Lower lobe of right lung (tissue), 2 donors: Measurements from ENCODE around the gene CXCL12. TPM values are rescaled to one million over a fixed set of nuclear protein-coding genes. Genes with fewer than 3 reads are reported as not detected.

Experiments used
- ATAC-seq, 2 donors: fragments of 200-7000 bp; cut with Tn5 transposase; one replicate each; pipeline ENCODE4 v1.9.1; 2020 to 2022; ENCODE audit warnings: mild to moderate bottlenecking in 2 of 2, moderate library complexity in 2 of 2
- DNase-seq: peaks from one replicate; pipeline ENCODE4 v3.0.0-alpha.2; 2020
- H3K27ac ChIP-seq: fragments of 200-600 bp; one replicate; pipeline ENCODE4 v1.8.0; 2022
- H3K27me3 ChIP-seq: fragments of 200-600 bp; one replicate; pipeline ENCODE4 v1.8.0; 2022; ENCODE audit warnings: low read depth
- H3K36me3 ChIP-seq: fragments of 200-600 bp; one replicate; pipeline ENCODE4 v1.8.0; 2022; ENCODE audit warnings: mild to moderate bottlenecking
- H3K4me1 ChIP-seq: fragments of 200-600 bp; one replicate; pipeline ENCODE4 v1.8.0; 2022
- H3K4me3 ChIP-seq: fragments of 200-600 bp; one replicate; pipeline ENCODE4 v1.8.0; 2022; ENCODE audit warnings: mild to moderate bottlenecking
- H3K9me3 ChIP-seq: fragments of 200-600 bp; one replicate; pipeline ENCODE4 v1.8.0; 2022
- CTCF ChIP-seq: fragments of 200-600 bp; IDR thresholded peaks from one replicate; pipeline ENCODE4 v1.8.0; 2022; ENCODE audit warnings: antibody characterized with exemption, mild to moderate bottlenecking
- intact Hi-C: fragments of 100-400 bp; cut with DNase I; formaldehyde crosslinking; loops from one replicate; pipeline ENCODE4 v1.11.0; 2022
- total RNA-seq: library from RNA; stranded (reverse); fragmentation: NEBNext Ultra II Directional; extraction: Animal tissue kit (Norgen Biotek cat#: 25700); gene quantifications from one replicate; pipeline ENCODE4 v1.2.1, GENCODE V29; 2021
- donor health status: DM: no; HTN: yes; CAD: no; lungs with severe emphysema.

The CXCL12 gene
- total RNA-seq, 1 donor from 2014 or later: 73.8 TPM

- intact Hi-C loops: loop anchor here (5.0 kb wide), 1 partner anchor 716 kb away; no protein-coding TSS in a partner anchor
- Histone ChIP-seq H3K9me3 (no peaks in the 10 kb centered on the region), H3K4me1 (peaks cover 7% of the 10 kb centered on the region), H3K27ac (no peak overlapping the region), H3K27me3 (peaks cover 33% of the 10 kb centered on the region), H3K36me3 (no peaks in the 10 kb centered on the region), H3K4me3 (no peak overlapping the region)
- ATAC-seq (no peak), DNase-seq (no peak)
- TF ChIP-seq CTCF: no peak
Measured at GRCh38 chr10:44388641-44389040, 3.7 kb upstream of the CXCL12 start.

- H3K36me3 ChIP-seq: no peaks in the 10 kb centered on the region
- intact Hi-C loops: loop anchor here (5.0 kb wide), 1 partner anchor 716 kb away; no protein-coding TSS in a partner anchor
- no peak for ATAC-seq
- DNase-seq: no peak
- no peaks in the 10 kb centered on the region for H3K9me3 ChIP-seq
- no peak overlapping the region for H3K27ac ChIP-seq
- peaks cover 7% of the 10 kb centered on the region for H3K4me1 ChIP-seq
- no peak for TF ChIP-seq CTCF
- H3K27me3 ChIP-seq: peaks cover 40% of the 10 kb centered on the region
- H3K4me3 ChIP-seq: no peak overlapping the region
Measured at GRCh38 chr10:44387853-44388251, 3.0 kb upstream of the CXCL12 start.

- H3K4me1 ChIP-seq: peaks cover 7% of the 10 kb centered on the region
- H3K27ac ChIP-seq: no peak overlapping the region
- peaks cover 47% of the 10 kb centered on the region for H3K27me3 ChIP-seq
- H3K4me3 ChIP-seq: no peak overlapping the region
- H3K36me3 ChIP-seq: no peaks in the 10 kb centered on the region
- H3K9me3 ChIP-seq: no peaks in the 10 kb centered on the region
- DNase-seq: no peak
- intact Hi-C loops: loop anchor here (5.0 kb wide), 1 partner anchor 714 kb away; no protein-coding TSS in a partner anchor
- peak; percentile 87 for TF ChIP-seq CTCF
- ATAC-seq: peak; percentile 86 to 92
Measured at GRCh38 chr10:44386546-44387052, 1.7 kb upstream of the CXCL12 start.

- intact Hi-C loops: loop anchor here (5.0 kb wide), 1 partner anchor 714 kb away; no protein-coding TSS in a partner anchor
- peak in 1 of 2 donors; percentile 4 for ATAC-seq
- DNase-seq: no peak
- Histone ChIP-seq H3K4me1 (peaks cover 7% of the 10 kb centered on the region), H3K27me3 (peaks cover 47% of the 10 kb centered on the region), H3K4me3 (peak overlapping the region; percentile 63), H3K27ac (peak overlapping the region; percentile 46), H3K36me3 (no peaks in the 10 kb centered on the region), H3K9me3 (no peaks in the 10 kb centered on the region)
- no peak for TF ChIP-seq CTCF
Measured at GRCh38 chr10:44385696-44386441, 972 bp upstream of the CXCL12 start.

GRCh38 chr10:44384601-44385025 is 284 bp downstream of the CXCL12 start:
- H3K36me3 ChIP-seq: no peaks in the 10 kb centered on the region
- no peaks in the 10 kb centered on the region for H3K9me3 ChIP-seq
- peaks cover 7% of the 10 kb centered on the region for H3K4me1 ChIP-seq
- peak overlapping the region; percentile 63 for H3K4me3 ChIP-seq
- TF ChIP-seq CTCF: no peak
- peak overlapping the region; percentile 46 for H3K27ac ChIP-seq
- peaks cover 47% of the 10 kb centered on the region for H3K27me3 ChIP-seq
- DNase-seq: no peak
- intact Hi-C loops: loop anchor here (5.0 kb wide), 1 partner anchor 712 kb away; no protein-coding TSS in a partner anchor
- ATAC-seq: peak; percentile 2 to 15
